Measurements from ENCODE around the gene AFF2.

AFF2 gene

GRCh38 chrX:148536961-148537360, 36.5 kb downstream of the AFF2 start:
- DNase-seq (ENCODE audit: low read depth in 2 of 2), result no peak

GRCh38 chrX:148537556-148538182, 37.3 kb downstream of the AFF2 start:
- no peak for DNase-seq (ENCODE audit: low read depth in 2 of 2)

GRCh38 chrX:148538582-148538981, 38.2 kb downstream of the AFF2 start:
- DNase-seq (ENCODE audit: low read depth in 2 of 2), result no peak

GRCh38 chrX:148540114-148540513, 39.7 kb downstream of the AFF2 start:
- DNase-seq (ENCODE audit: low read depth in 2 of 2), result no peak

- DNase-seq (ENCODE audit: low read depth in 2 of 2), result no peak
Observed at GRCh38 chrX:148540671-148541583, 40.5 kb downstream of the AFF2 start.

DNA sequence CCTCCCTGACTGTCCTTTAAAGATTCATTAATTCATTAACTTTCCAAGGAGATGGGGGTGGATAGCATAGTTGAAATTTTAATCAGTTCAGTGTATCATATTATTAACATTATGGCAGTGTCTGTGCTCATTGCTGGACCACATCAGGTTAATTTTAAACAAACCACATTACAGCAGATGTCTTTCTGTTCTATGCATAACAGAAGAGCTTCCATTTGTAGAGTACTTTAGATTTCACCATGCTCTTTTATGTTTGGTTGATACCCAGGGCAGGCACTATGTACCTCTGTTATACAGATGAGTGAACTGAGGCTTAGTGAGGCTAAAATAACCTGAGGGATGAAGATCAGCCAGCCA, 41.1 kb downstream of the AFF2 start:
- no peak for DNase-seq (ENCODE audit: low read depth in 2 of 2)

DNA sequence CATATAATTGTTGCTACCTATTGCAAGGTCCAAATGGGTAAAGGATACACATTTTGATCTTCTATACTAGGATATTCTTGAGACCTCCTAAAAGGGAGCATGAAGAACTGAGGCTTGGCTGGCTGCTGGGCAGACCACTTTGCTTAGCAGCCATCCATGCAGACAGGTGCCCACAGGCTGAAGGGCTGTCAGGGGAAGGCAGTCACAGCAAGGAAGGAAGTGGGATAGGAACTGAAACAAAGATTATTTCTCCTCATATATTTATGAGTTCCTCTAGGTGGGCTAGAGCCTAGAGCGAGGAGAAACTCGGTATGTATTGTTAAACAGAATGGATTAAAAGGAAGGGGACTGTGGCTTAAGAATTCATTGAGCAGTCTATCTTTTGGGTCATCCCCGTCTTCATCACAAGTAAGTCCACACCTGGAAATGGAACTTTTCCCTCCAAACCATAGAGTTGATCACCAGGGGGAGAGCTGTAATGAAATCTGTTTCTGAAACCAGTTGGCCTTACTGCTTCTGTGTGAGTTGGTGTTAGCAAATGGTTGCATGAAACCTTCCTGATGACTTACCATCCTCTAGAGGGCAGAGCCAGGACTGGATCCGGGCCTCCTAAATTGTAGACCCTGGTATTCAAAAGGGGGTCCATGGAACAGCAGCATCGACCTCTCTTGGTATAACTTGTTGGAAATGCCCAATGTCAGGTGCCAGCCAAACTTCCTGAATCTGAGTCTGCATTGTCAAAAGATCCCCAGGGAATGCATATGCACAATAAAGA, 42.3 kb downstream of the AFF2 start:
- no peak for DNase-seq (ENCODE audit: low read depth in 2 of 2)

DNA sequence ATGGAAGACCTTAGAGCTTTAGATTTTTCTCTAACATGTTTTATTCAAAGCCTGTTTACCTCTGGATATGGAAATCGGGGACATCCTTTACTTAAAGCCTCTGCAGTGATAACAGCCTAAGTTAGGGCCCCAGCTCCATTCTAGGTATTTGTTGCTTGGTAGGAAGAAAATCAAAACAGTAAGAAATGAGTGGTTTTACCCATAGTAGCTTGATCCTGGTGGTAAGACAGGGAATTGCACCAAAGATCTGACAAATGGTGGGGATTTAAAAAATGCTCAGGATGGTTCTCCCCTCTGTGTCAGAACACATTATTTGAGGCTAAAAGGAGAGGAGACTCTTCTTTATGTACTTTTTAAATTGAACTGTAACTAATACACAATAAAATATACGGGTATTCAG, 52.4 kb downstream of the AFF2 start:
- no peak for DNase-seq (ENCODE audit: low read depth in 2 of 2)

- DNase-seq (ENCODE audit: low read depth in 2 of 2), result no peak
Observed at GRCh38 chrX:148555101-148555500, 54.7 kb downstream of the AFF2 start.

- DNase-seq (ENCODE audit: low read depth in 2 of 2), result no peak
Observed at GRCh38 chrX:148555571-148556243, 55.3 kb downstream of the AFF2 start.

DNA sequence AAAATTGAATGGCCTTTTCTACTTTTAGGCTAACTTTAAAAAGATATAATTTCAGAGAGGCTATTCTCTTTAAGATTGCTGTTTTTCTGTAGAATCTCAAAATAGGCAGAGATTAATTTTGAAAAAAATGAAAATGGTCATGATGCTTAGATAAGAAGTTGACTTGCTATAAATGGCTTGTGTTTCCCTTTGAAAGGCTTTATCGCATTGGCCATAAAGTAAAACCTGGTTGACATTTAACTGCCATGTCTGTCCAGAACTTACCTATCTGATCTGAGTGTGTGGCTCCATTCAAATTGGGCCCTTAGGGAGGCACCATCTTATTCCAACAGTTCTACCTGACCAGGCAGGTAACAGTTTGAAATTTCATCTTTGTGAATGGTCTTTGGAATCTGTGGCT, 56.1 kb downstream of the AFF2 start:
- no peak for DNase-seq (ENCODE audit: low read depth in 2 of 2)

DNA sequence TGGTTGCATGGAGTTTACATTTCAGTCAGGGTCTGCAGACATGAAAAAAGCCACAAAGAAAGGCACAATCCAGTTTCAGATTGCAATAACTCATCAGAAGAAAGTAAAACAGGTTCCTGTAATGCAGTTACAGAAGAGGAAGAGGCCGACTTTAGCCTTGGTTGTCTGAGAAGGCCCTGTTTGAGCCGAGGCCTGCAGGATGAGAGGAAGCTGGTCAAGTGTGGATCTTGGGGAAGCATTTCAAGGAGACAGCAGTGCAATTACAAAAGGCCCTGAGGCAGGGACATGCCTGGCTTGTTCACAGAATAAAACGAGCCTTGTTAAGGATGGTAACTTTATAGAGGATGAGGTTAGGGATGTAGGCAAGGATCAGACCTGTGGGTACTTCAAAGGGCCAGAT, 62.4 kb downstream of the AFF2 start:
- DNase-seq (ENCODE audit: low read depth in 2 of 2), result no peak

DNA sequence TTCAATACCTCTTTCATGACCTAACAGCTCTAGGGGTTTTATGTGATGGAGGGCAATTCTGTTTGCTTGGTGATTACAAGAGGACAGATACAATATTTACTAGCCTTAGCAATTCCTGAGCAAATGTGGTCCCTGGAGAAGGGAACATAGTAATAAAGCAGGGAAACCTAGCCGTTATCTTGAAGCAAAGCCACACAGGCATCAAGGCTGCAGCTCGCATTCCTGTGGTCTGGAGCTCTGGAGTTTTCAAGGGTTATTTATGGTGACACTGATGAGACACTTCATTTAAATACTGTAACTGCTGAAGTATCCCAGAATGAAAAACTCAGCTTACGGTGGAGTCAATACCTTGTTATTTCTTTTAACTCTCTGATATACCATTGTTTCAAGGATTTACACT, 66.8 kb downstream of the AFF2 start:
- no peak for DNase-seq (ENCODE audit: low read depth in 2 of 2)

- no peak for DNase-seq (ENCODE audit: low read depth in 2 of 2)
Observed at GRCh38 chrX:148567779-148568178, 67.4 kb downstream of the AFF2 start.

- DNase-seq (ENCODE audit: low read depth in 2 of 2), result no peak
Observed at GRCh38 chrX:148568763-148569162, 68.3 kb downstream of the AFF2 start.

DNA sequence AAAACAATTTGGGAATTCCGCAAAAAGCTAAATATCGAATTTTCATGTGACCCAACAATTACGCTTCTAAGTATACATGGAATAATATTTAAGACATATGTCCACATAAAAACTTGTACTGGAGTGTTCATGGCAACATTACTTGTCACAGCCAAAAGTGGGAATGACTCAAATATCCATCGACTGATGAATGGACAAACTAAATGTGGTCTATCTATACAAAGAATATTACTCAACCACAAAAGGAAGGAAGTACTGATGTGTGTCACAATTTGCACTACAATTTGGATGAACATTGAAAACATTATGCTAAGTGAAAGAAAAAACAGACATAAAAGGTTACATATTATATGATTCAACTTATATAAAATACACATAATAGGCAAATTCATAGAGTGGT, 71.9 kb downstream of the AFF2 start:
- DNase-seq (ENCODE audit: low read depth in 2 of 2), result no peak

DNA sequence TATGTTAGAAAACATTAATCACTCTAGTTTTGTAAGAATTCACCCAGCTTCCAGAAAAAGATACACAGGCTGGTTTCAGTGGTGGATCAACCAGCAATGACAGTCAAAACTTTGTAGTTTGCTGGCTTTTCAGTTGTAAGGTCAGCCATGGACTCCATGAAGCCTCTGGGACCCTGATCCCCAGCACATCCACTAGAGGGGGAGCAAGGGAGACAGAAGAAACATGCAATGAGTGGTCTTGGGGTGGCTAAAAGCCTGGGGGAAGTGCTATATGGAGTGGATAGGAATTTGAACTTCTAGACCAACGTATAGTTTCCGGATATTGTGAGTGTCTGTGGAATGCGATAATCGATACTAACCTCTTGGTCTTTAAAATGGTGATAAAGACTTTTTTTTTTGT, 72.7 kb downstream of the AFF2 start:
- no peak for DNase-seq (ENCODE audit: low read depth in 2 of 2)

DNA sequence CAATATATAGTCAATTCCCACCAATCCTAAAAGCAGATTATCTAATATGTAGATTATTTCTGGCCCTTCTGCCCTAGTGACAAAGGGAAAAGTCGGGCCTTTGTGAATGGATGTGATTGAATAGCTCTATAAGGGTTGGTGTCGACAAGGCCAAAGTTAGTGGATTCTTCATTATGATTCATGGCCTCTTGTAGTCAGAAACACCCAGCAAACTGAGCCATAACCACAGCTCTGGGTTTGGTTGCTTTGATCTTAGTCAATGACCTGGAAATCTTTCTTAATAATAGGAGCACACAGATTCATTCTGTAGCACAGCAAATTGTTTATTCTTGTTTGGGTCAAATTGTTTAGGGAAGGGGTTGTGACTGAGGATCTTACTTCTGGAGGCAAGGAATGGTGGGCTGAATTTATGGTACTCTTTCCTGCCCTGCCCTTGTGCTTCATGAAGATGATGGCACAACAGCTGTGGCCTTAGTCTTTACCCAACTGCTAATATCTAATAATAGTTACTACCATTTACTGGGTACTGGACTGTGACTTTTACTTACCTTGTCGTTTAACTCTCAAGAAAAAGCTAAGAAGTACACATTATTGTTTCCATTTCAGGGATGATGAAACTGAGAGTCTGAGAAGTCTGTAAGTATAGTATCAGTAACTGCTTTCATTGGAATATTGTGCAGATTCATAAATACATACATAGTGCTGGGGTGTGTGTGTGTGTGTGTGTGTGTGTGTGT, 74.0 kb downstream of the AFF2 start:
- DNase-seq (ENCODE audit: low read depth in 2 of 2), result no peak

DNA sequence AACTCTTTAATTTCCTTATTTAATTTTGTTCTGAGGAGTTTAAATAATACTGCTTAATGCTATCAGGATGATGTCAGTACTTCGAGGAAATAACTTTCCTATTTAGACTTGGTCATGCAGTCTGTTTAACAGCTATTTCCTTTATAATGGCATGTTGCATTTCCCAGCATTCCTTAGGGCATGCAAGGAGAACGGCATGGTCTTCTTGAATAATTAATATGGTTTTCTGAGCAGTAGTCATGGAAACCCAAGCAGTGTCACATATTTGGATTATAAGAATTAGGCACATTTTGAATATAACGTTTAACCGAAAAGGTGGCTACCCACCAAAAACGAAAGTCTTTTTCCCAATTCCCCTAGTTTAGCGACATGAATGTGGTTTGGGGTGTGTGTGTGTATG, 76.0 kb downstream of the AFF2 start:
- DNase-seq (ENCODE audit: low read depth in 2 of 2), result no peak

DNA sequence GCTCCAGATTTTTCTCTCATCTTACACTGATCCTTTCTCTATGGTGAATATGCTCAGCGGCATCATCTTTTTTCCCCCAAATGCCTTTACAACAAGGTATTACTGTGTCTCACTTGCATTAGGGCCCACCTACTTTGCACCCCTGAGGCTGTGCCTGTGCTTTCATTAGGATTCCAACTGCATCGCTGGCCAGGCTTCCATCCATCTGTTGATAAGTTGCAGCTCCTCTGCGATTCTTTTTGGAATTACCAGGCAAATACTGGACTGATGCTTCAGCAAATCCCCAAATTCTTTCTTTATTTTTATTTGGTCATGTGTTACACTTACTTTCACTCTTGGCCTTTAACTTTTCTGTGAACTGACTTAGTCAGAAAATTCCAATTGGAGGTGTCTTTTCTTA, 77.3 kb downstream of the AFF2 start:
- no peak for DNase-seq (ENCODE audit: low read depth in 2 of 2)

GRCh38 chrX:148580016-148580415, 79.6 kb downstream of the AFF2 start:
- DNase-seq (ENCODE audit: low read depth in 2 of 2), result no peak
